ENCODE measurements around the gene RBM39.
A peak's percentile ranks its signal among the peaks of the same experiment; 100 is the strongest.
"Not testable (repeated sequence)": the region's sequence is repeated elsewhere in the genome, so short reads cannot be mapped to it uniquely, and the experiment has no call there.

RBM39 gene

DNA sequence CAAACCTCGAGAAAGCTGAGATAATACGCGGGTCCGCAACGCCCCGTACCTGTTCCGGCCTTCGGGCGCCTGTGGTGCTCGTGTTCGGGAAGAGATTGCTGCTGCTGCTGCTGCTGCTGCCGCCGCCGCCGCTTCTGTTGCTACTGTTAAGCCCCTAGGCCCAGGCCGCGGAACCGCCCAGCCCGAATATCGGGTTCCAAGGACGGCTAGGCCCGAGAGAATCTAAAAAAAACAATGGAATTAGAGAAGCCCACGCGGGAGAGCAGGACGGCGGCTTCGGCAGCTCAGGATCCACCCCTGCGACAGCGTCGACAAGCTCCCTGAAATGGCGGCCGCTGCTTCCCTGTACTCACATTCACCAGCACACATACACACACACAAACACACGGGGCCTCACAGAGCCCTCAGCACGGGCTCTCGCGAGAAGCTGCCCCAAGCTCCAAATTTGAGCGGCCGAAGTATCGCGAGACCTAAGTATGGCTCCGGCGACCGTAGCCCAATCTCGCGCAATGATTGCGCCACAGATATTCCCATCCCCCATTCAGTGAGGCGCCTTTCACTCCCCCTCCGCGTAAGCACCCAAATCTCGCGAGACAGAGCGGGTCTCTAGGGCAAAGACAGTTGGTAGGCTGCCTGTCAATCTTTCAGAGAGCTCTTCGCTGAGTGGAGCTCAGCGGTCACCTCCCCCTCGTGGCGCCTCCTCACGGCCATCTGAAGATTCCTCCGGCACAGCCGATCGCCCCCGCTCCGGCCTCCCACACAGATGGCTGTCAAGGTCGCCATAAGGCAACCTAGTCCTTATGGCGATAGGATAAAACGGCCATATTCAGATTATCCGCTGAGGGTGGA lies at the start of gene RBM39:
Gene RBM39, minus strand, starts transcription at position 369 of the 849 bp plus-strand sequence. CDS start 1,386 bp downstream, outside the sequence.
- peak; percentile 96 to 100 (median 99) for DNase-seq
- intact Hi-C loops (cut with DNase I), result loop anchor here (5.0 to 10.0 kb wide), 2 partner anchors 80 to 203 kb away; partner anchors contain the start of genes CPNE1 and RBM12

DNA sequence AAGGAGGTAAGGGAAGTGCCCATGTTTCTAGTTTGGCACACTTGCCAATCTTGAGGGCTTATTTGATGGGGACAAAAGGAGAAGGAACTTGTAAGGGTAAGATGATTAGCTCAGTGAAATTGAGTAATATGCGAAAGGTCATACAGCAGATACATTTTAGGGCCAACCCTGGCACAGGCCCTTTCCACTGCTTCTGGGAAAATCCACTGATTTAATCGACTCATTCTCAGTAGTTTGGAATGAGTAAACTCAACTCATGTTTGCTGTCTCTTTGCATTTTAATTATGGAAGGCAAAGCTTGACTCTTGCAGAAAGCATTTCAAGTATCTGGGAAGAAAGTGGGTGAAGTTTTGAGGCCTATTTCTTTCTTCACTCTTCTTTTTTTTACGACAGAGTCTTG lies 49.8 kb upstream of the RBM39 start:
- intact Hi-C loops (cut with DNase I), result no loop called here

DNA sequence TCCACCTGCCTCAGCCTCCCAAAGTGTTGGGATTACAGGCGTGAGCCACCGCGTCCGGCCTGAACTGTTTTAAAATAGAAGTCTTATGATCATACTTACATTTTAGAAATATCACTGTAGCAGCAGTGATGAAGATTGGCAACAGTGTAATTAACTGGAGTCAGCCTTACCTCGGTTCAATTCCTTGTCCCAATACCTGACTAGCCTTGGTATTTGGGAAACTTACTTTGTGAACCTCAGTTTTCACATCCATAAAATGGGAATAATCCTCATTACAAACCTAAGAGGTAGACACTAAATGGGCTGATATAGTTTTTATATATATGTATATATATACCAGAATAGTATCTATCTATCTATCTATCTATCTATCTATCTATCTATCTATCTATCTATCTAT lies 49.0 kb upstream of the RBM39 start:
- intact Hi-C loops (cut with DNase I), result no loop called here
- no peak for DNase-seq

More for the DNA sequence above, 49.8 kb upstream of the RBM39 start:
- no peak for DNase-seq

DNA sequence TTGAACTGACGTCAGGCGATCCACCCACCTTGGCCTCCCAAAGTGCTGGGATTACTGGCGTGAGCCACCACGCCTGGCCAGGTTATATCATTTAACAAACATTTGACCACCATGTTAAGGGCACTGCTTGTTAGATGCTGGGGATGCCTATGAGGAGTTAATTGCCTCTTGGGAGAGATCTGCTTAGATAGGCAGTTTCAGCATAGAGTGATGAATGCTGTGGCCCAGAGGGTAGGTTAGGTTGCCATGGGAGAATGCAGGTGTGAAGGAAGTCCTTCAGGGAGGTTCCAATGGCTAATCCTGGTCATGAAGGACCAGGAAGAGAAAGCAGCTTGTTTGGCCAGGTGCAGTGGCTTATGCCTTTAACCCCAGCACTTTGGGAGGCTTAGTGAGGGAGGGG lies 46.7 kb upstream of the RBM39 start:
- DNase-seq, result no peak
- intact Hi-C loops (cut with DNase I), result no loop called here

DNA sequence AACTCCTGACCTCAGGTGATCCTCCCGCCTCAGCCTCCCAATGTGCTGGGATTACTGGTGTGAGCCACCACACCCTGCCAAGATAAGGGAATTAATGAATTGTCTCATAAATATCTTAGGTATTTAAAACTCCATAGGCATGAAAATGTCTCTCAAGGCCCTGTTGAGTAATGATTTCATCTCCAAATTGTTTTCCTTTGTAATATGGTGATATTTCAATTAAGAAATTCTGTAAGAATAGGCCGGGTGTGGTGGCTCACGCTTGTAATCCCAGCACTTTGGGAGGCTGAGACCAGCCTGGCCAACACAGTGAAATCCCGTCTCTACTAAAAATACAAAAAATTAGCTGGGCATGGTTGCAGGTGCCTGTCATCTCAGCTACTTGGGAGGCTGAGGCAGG lies 43.5 kb upstream of the RBM39 start:
- DNase-seq; intact Hi-C loops (cut with DNase I): not testable (repeated sequence)

DNA sequence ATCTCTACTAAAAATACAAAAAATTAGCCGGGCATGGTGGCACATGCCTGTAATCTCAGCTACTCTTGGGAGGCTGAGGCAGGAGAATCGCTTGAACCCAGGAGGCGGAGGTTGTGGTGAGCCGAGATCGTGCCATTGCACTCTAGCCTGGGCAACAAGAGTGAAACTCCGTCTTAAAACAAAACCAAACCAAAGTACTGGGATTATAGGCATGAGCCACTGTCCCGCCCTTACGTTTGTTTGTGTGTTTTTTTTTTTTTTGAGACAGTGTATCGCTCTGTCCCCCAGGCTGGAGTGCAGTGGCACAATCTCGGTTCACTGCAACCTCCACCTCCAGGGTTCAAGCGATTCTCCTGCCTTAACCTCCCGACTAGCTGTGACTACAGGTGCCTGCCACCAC lies 41.8 kb upstream of the RBM39 start:
- intact Hi-C loops (cut with DNase I); DNase-seq: not testable (repeated sequence)

DNA sequence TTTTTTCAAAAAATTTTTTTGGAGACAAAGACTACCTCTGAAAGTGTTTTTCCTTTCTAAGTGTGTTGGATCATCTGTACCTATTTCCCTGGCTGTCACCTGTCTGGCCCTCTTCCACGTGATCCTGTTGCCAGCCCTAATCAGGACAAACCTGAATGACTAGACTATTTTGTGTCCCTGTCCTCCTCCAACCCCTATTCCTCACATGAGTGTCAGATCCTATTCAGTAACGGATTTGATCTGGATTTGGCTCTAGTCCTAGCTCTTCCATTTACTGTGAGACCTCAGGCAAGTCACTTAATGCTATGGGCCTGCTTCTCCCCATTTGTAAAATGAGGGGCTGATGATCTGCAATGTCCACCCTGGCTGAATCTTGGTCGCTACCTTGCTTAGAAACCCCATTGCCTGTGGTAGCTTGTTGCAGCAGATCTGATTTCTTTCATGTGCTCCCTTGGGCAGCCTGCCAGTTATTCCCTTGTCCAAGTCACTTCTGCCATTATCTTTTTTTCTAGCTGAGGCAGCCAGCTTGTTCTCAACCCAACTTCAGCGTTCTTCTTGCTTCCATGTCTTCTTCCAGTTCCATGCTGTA lies 34.5 kb upstream of the RBM39 start:
- DNase-seq, result peak in 26 of 42 donors; percentile 18 to 77 (median 34)
- intact Hi-C loops (cut with DNase I), result no loop called here

DNA sequence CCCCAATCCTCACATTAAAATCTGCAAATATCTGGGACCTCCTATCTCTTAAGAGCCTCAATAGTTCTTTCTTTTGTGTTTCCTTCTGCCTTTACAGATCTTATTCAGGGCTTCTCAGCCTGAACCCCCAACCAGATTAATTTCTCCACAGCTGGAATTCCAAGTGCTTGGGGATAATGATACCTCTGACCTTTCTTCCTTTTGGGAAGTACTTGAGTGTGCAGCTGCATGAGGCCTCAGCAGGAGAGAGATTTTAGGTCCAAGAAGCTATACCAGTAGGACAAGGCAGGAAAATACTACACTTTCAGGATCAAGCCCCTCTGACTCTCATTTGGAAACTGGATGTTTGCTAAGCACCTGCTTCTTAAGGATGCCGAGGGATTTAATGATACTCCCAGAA lies 32.3 kb upstream of the RBM39 start:
- intact Hi-C loops (cut with DNase I), result loop anchor here (5.0 kb wide), 1 partner anchor 37 kb away; no protein-coding TSS in a partner anchor
- no peak for DNase-seq

DNA sequence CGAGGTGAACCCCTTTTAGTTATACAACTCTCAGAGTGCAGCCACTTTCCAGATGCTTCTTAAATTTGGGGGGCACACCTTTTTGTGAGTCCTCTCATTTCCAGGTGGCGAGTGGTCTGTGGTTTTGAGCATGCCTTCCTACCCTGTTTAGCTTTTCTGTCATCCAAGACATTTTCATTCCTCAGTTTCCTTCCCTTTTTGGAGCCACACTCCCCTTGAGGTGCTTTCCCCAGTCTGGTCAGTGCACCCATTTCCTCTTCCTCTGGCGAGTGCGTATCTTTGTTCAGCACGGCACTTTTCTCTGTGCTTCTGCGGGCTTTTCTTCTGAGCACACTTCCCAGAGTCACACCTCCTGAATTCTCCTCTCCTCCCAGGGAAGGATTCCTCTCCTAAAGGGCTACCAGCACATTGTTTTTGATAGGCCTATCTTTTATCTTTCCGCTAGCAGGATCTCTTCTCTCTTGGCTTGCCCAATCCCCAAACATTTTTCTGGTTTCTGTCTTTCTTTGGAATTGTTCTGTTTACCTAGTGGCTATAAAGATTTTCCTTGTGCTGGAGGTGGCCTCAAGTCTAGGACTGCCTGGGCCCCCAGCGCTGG lies 31.2 kb upstream of the RBM39 start:
- intact Hi-C loops (cut with DNase I), result loop anchor here (5.0 kb wide), 1 partner anchor 36 kb away; no protein-coding TSS in a partner anchor
- DNase-seq, result peak in 15 of 42 donors; percentile 4 to 47 (median 25)

DNA sequence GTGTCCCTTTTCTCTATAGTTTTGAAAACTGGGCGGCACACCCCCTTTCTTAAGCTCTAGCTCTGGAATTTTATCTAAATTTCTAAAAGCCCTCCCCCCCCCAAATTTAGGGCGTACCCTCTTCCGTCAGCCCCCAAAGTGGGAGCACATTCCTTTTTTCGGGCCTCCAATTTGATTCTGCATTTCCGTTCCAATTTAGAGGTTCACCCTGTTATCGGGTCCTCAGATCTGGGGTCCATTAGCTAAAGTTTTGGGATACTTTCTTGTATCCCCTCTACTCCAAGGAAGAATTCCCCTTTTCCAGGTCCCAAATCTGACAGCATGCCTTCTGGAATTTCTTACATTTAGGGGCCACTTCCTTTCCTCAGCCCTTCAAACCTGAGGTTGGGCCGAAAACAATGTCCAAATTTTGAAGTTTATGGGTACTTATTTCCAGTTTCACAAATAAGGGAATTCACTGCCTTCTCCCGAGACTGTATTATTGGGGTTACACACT lies 30.6 kb upstream of the RBM39 start:
- no peak for DNase-seq
- intact Hi-C loops (cut with DNase I), result loop anchor here (5.0 kb wide), 1 partner anchor 35 kb away; no protein-coding TSS in a partner anchor

DNA sequence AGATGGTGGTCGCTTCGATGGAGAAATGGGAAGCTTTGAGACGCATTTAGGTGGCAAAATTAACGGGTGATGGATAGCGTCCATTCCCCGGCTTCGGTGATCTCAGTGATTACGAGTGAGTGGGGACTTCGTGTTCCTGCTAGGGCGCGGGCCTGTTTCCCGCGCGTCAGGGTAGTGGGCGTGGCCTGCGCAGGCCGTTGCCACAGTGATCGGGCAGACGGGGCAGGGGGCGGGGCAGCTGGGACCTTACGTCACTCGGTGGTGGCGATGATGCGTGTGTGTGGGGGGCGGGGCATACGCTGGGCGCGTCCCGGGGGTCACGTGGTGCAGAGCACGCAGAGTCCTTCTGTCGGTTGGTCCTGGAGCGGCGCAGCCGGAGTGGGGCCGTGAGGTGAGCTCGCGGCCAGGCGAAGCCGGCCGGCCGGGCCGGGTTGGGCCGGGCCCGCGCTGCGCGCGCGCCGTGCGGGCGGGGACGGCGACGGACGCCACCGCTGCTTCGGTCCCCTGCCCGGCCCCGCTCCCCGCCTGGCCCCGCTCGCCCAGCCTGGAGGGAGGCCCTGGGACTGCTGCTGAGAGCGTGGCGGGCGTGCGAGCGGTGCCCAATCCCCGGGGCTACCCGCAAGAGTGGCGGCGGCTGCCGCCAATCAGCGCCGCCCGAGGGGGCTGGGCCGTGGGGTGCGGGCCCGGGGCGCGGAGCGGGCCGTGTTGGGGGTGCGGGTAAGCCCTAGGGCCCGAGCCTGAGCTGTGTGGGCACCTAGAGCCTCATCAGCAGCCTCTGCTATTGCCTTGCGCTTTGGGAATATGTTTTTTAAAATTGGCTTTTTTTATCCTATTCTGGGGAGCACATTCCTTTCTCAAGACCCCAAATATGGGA lies 29.9 kb upstream of the RBM39 start, which contains the start of gene PHF20:
Gene PHF20, plus strand, starts transcription at position 327 of the 874 bp plus-strand sequence. CDS start 29,508 bp downstream, outside the sequence.
- DNase-seq, result peak; percentile 99 to 100 (median 100)
- intact Hi-C loops (cut with DNase I), result loop anchor here (5.0 kb wide), 1 partner anchor 35 kb away; no protein-coding TSS in a partner anchor

DNA sequence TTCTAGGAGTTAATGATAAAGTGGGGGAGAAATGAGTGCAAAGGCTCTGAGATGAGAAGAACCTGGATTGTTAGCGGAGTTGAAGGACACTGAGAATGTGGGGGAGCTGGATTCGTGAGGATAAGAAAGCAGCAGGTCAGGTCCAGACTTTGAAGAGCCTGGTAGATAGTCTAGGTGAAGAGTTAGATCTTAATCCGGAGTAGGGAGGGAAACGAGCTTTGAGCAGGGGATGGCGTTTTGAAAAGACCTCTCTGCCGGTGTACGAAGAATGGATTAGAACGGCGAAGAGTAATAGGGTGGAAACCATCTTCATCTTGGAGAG lies 29.3 kb upstream of the RBM39 start:
- intact Hi-C loops (cut with DNase I), result loop anchor here (5.0 kb wide), 1 partner anchor 34 kb away; no protein-coding TSS in a partner anchor
- DNase-seq, result peak in 1 of 42 donors; percentile 2

DNA sequence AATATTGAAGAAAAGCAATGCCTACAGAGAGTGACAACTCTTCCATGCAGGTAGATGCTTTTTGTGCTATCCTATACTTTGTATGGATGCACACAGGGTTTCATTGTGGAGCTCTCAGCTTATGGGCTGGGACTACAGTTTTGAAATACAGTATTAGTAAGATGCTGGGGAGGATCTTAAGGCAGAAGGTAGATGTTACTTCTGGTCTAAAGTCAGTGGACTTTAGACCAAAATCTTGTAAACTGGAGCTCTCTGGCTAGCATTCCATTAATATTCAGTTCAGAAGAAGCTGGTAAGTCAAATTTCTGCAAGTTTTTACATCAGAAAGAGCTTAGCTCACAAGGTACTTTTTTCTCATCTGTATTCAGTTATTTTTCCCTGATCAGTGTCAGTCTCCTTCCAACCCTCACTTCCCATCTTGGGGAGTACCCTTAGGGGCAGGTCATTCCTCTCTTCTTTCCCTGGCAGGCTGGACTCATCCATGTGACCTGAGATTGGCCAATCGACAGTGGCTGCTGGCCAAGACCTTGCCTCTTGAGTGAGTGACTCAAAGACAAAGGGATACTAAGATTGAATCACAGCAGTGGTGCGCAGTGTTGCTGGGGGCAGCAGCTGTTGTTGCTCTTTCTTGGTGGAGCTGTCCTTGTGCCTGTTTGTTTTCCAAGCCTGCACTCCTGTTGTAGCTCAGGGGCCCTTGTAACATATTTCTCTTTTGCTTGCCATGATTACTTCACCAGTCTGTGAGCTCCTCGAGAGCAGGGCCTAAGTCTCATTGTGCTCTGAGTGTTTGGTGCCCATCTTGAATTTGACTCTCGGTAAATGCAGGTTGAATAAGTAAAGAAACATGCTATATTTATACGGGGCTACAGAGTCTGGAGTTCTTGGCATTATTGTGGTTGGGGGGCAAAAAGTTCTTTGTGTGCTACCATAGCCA lies 26.9 kb upstream of the RBM39 start:
- peak; percentile 46 to 94 (median 78) for DNase-seq
- intact Hi-C loops (cut with DNase I), result no loop called here

DNA sequence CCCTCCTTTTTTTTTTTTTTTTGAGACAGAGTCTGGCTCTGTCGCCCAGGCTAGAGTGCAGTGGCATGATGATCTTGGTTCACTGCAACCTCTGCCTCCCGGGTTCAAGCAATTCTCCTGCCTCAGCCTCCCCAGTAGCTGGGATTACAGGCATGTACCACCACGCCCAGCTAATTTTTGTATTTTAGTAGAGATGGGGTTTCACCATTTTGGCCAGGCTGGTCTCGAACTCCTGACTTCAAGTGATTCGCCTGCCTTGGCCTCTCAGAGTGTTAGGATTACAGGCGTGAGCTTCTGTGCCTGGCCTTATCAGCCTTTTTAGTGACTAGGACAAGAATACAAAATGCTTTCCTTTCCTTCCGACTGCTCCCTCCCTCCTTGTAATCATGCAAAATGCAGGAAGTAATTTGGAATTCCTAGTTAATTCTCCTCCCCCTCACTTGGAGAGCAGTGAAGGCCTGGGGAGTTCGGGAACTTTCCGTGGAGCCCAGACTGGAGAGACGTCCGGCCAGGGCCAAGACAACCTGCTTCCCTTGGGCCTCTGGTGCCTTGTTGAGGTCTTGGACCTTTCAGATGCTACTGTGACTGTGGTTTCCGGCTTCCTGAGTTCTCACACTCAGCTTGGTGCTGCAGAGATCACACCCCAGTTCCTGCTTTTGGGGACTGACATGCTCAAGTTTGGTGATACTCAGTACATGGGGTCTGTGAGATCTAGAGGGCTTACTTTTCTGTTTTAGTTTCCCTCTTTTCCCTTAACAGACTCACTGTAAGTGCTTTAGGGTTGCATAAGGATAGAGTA lies 25.8 kb upstream of the RBM39 start:
- DNase-seq, result peak in 39 of 42 donors; percentile 13 to 76 (median 49)
- intact Hi-C loops (cut with DNase I), result no loop called here

DNA sequence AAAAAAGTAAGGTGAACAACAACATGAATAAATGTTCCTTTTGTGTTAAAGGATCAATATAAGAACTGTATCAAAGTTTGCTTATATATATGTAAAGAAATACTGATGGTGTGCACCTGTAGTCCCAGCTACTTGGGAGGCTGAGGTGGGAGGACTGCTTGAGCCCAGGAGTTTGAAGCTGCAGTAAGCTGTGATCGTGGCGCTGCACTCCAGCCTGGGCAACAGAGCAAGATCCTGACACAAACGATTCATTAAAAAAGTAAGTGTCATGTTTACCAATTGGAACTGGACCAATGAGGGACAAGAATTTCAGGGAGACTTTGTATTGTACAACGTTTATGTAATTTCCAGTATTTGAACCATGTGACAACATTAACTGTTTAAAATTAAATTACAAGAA lies 24.8 kb upstream of the RBM39 start:
- intact Hi-C loops (cut with DNase I), result no loop called here
- no peak for DNase-seq

DNA sequence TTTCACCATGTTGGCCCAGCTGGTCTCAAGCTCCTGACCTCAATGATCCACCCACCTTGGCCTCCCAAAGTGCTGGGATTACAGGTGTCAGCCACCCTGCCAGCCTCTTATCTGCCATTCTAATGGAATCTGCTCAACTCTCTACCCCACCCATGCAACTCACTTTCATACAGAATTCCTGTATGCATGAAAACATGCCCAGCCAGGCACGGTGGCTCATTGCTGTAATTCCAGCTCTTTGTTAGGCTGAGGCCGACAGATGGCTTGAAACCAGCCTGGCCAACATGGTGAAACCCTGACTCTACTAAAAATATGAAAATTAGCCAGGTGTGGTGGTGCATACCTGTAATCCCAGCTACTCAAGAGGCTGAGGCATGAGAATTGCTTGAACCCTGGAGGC lies 22.9 kb upstream of the RBM39 start:
- intact Hi-C loops (cut with DNase I), result not testable (repeated sequence)

DNA sequence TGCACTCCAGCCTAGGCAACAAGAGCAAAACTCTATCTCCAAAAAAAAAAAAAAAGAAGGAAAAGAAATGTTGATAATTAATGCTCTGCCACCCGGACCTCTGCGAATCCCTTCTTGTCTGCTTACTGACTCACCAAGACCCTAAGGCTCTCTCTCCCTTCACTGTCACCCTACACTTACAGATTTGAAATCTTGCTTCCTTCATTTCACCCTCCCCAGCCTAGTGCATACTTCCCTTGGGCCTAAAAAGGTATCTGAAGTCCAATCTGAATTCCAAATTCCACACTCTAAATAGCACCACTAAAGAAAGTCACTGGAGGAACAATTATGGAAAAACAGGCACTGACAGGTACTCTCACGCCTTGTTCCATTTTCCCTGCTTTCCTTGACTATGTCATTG lies 20.4 kb upstream of the RBM39 start:
- peak in 1 of 42 donors; percentile 2 for DNase-seq
- intact Hi-C loops (cut with DNase I), result no loop called here

More for the DNA sequence above, 22.9 kb upstream of the RBM39 start:
- DNase-seq, result not testable (repeated sequence)

Data from head of caudate nucleus (tissue), 42 donors.